NCI-H526 (cell line): ENCODE results near the gene FLVCR1.
"Not testable (repeated sequence)": the region's sequence is repeated elsewhere in the genome, so short reads cannot be mapped to it uniquely, and the experiment has no call there.

Source experiments
- DNase-seq, 2 experiments: peaks; one replicate each; lab custom pipeline; 2025; lab: John Stamatoyannopoulos, UW

The FLVCR1 gene

GRCh38 chr1:212857992-212858460 is at the start of gene FLVCR1:
Gene FLVCR1, plus strand, starts transcription at chr1:212858275. Its CDS starts 178 bp downstream, at chr1:212858453.
- DNase-seq = peak; percentile 80 to 95

DNA sequence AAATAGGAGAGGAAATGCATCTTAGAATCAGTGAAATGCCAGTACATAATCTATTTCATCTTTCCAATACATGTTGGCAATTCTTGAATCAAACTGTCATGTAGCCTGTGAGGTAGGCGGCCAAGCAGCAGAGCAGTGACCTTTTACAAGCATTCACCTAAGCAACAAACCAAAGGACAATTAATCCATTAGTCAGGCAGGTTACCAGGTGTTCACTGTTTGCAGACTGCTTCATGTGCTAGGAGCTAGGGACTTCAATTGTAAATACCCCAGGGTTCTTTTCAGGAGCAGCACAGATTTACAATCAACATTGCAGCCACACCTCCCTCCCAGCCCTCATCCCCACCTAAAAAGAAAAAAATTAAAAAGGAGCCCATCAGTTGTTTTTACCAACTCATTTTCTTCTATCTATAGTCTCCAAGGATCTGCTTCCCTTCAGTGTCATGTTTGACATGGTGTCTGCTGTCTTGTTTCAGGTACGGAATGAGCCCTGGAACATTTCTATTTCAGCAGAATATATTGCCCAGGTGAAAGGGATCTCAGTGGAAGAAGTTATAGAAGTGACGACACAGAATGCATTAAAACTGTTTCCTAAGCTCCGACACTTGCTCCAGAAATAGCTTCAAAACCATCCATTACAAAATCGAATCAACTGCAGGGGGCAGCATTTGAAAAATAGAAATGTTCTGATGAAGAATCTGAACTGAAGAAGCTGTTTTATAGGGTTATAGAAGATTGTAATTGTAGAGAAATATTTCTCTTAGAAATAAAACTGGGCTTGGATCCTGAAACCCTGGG is 43.3 kb upstream of the FLVCR1 start:
- DNase-seq = peak; percentile 1 to 22

GRCh38 chr1:212816567-212817278 is 41.4 kb upstream of the FLVCR1 start:
- DNase-seq = no peak

DNA sequence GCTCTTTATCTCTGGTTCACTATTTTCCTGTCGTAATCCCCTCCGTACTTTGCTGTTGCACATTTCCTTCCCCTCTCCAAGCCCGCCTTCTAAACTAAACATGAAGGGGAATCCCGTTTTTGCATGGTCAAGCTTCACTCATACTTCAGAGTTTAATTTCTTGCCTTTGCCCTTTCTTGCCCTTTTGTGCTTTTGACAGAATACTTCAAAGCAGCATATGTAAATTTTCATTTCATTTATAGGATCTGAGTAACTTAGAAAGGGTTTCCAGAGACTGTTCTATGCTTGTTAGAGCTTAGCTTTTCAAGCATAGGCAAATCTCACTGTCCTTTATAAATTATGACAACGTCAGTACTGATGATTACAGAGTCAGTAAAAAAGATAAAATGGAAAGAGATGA is 38.3 kb upstream of the FLVCR1 start:
- DNase-seq = no peak

DNA sequence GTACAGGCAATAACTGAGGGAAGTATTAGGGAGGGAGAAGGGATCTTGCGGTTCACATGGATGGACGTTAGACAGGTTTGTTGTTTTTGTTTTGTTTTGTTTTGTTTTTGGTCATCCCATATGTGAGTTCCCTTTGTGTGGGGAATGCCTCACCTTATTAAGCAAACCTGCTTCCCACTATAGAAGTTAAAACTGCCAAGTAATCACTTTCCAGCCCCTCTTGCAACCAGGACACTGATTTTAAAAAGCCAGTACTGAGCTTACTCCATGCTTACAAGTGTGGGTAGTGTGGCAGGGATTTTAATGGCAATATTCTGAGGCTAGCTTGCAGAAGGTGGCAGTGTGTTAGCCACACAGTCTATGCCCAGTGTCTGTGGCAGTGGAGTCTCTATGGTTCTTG is 37.1 kb upstream of the FLVCR1 start:
- no peak for DNase-seq

DNA sequence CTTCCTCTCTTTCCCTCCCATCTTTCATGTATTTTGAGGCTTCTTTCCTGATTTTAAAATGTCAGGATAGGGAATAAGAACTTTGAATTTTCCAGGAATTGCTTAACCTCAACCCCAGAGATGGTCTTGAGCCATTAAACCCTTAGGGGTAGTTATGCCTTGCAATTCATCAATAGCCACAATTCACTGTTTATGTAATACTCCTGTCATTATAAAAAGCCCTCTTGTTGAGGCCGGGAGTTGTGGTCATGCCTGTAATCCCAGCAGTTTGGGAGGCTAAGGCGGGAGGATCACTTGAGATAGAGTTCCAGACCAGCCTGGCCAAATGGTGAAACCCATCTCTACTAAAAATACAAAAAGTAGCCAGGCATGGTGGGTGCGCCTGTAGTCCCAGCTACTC is 35.1 kb upstream of the FLVCR1 start:
- no peak for DNase-seq

GRCh38 chr1:212824201-212824600 is 33.9 kb upstream of the FLVCR1 start:
- DNase-seq = no peak

- DNase-seq = no peak
Observed at GRCh38 chr1:212825798-212826452, 32.1 kb upstream of the FLVCR1 start.

DNA sequence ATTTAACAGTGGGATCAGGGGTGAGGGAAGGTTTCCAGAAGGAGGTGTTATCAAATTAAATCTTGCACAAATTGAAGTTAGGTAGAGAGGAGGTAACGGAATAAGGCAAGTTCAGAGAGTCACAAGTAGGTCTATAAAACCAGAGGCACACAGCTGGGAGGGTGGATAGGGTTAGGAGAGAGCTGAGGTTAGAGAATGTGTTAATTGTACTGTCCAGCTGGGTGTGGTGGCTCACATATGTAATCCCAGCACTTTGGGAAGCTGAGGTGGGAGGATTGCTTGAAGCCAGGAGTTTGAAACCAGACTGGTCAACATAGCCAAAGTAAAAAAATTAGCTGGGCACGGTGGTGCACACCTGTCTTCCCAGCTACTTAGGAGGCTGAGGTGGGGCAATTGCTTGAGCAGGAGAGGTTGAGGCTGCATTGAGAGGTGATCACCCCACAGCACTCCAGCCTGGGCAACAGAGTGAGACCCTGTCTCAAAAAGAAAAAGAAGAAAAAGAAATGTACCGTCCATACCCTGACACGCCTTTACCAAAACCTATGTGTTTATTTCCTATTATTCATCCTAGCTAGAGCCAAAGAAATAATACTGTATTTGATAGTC is 30.8 kb upstream of the FLVCR1 start:
- no peak for DNase-seq

- no peak for DNase-seq
Observed at GRCh38 chr1:212827831-212828278, 30.2 kb upstream of the FLVCR1 start.

GRCh38 chr1:212828395-212828794 is 29.7 kb upstream of the FLVCR1 start:
- DNase-seq = no peak

- not testable (repeated sequence) for DNase-seq
Observed at GRCh38 chr1:212833211-212834207, 24.6 kb upstream of the FLVCR1 start.

GRCh38 chr1:212838145-212838544 is 19.9 kb upstream of the FLVCR1 start:
- no peak for DNase-seq

- DNase-seq = not testable (repeated sequence)
Observed at GRCh38 chr1:212844521-212844920, 13.6 kb upstream of the FLVCR1 start.

DNA sequence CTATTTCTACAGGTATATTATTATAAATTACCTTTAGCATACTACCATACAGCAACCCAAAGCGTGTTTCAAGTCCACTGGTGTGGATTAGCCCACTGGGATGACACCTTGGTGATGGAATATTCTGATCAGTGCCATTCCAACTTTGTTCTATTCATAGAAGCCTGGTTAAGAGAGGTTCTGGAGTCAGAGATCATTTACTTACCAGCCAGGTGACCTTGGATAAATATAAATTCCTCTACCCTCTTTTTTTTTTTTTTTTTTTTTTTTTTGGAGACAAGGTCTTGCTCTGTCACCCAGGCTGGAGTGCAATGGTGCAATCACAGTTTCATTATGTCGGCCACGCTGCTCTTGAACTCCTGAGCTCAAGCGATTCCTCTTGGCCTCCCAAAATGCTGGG is 10.5 kb upstream of the FLVCR1 start, which contains the start of gene SPATA45:
Gene SPATA45, minus strand, starts transcription at position 101 of the 400 bp plus-strand sequence. CDS start 11,500 bp downstream, outside the sequence.
- DNase-seq = no peak

- DNase-seq = no peak
Observed at GRCh38 chr1:212852105-212852688, 5.9 kb upstream of the FLVCR1 start.

GRCh38 chr1:212853658-212854057 is 4.4 kb upstream of the FLVCR1 start:
- DNase-seq = peak in 1 of 2 experiments; percentile 6

DNA sequence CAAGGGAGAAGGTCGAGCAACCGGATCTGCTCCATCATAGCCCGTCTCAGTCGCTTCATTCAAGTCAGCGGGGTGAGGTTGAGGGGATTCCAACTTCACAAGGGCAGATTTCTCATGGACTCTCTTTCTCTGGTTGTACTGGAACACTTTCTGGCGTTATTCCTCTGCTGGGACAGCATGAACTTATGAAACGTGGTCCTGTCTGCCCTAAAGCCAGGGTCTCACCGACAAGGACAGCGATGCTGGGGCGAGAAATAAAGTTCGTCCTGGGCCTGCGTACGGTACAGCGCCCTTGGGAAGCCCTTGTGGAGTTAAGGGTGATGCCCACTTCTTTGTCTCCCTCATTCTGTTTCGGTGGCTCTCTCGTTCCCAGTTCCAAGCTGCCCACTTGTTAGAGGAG is 1.3 kb upstream of the FLVCR1 start:
- no peak for DNase-seq

DNA sequence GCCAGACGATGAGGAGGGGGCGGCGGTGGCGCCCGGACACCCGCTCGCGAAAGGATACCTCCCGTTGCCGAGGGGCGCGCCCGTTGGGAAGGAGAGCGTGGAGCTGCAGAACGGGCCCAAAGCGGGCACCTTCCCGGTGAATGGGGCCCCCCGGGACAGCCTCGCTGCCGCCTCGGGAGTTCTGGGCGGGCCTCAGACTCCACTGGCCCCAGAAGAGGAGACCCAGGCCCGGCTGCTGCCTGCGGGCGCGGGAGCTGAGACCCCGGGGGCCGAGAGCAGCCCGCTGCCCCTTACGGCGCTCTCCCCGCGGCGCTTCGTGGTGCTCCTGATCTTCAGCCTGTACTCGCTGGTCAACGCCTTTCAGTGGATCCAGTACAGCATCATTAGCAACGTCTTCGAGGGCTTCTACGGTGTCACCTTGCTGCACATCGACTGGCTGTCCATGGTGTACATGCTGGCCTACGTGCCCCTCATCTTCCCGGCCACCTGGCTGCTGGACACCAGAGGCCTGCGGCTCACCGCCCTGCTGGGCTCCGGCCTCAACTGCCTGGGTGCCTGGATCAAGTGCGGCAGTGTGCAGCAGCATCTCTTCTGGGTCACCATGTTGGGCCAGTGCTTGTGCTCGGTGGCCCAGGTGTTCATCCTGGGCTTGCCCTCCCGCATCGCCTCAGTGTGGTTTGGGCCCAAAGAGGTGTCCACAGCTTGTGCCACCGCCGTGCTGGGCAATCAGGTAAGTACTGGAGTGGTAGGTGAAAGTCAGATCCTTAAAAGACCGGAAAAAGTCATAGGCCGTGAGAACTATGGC is 588 bp downstream of the FLVCR1 start:
- peak in 1 of 2 experiments; percentile 45 for DNase-seq
